GM10266 (cell line): ENCODE data around the gene KCMF1.

Experiments used
- DNase-seq: peaks from one replicate; pipeline ENCODE4 v3.0.0; 2012; ENCODE audit errors: extremely low spot score
- CTCF ChIP-seq: IDR thresholded peaks from 2 replicates; pipeline ENCODE4 v1.5.1; 2012; ENCODE audit warnings: mild to moderate bottlenecking, low read depth; ENCODE audit not compliant: control insufficient read depth, insufficient read depth; ENCODE audit errors: missing control alignments

Gene KCMF1

DNA sequence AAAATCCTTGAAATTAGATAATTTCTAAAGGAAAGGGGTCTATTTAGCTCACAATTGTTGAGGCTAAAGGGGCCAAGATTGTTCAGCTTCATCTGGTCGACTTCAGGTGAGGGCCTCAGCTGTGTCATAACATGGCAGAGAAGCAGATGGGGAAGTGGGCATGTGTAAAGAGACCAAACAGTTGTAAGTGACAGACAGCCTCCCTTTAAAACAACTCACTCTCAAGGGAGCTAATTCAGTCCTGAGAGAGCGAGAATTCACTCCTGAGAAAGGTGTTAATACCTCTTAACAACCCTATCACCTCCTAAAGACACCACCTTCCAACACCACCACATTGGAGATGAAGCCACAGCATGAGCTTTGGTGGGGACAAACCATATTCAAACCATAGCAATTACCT lies 62.4 kb downstream of the KCMF1 start:
- TF ChIP-seq CTCF, result no peak
- DNase-seq, result no peak

DNA sequence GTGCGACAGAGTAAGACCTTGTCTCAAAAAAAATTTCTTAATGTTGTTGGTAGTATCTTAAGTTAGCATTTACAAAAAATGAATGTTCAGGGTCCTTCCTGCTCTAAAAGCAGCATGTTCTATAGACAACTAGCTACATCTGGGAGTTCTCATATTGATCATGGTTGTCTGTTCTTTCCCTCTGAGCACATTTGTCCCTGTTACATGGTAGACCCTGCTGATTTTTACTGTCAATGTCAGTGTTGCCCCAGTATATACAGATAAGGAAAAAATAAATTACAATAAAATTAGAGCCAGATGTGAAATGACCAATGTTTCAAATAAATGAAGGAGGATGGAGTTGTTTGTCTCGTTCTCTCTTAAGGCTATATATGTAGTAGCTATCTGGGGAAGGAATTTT lies 63.2 kb downstream of the KCMF1 start:
- no peak for DNase-seq

GRCh38 chr2:85037622-85038021 lies 66.7 kb downstream of the KCMF1 start:
- TF ChIP-seq CTCF, result no peak
- DNase-seq, result no peak

More for the DNA sequence above, 63.2 kb downstream of the KCMF1 start:
- no peak for TF ChIP-seq CTCF

DNA sequence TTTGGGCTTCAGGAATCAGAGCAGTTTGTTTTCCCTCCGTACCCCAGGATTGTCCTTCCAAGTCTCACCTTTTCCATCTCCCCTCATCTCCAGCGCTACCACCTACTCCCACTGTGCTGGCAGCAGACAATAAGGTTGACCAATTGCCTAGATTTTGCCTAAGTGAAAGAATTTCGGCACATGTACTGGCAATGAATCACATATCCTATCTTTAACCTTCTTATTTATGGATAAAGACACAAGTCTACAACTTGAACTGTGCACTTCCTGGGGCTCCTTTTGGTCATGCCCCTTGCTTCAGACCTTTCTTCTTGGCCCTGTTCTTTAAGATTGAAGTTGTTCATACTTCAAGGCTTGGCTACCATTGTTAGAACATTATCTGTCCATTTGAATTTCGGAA lies 71.4 kb downstream of the KCMF1 start:
- no peak for DNase-seq
- no peak for TF ChIP-seq CTCF

GRCh38 chr2:85048534-85048933 lies 77.6 kb downstream of the KCMF1 start:
- TF ChIP-seq CTCF, result no peak
- DNase-seq, result no peak

DNA sequence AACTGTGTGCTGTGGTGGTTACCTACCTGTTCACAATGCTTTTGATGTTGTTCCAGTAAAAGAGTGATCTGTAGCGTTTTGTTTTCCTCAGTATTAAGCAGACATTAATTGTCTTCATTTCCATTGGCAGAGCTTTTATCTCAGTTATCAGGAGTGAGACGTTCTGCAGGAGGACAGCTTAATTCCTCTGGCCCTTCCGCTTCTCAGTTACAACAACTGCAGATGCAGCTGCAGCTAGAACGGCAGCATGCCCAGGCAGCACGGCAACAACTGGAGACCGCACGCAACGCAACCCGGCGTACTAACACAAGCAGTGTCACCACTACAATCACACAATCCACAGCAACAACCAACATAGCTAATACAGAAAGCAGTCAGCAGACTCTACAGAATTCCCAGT lies 78.3 kb downstream of the KCMF1 start:
- no peak for TF ChIP-seq CTCF
- DNase-seq, result no peak

GRCh38 chr2:85053802-85054201 lies 82.8 kb downstream of the KCMF1 start:
- TF ChIP-seq CTCF, result no peak
- DNase-seq, result no peak
